ENCODE data around the gene MAP3K7.
"Not testable (repeated sequence)": the region's sequence is repeated elsewhere in the genome, so short reads cannot be mapped to it uniquely, and the experiment has no call there.

MAP3K7 gene

DNA sequence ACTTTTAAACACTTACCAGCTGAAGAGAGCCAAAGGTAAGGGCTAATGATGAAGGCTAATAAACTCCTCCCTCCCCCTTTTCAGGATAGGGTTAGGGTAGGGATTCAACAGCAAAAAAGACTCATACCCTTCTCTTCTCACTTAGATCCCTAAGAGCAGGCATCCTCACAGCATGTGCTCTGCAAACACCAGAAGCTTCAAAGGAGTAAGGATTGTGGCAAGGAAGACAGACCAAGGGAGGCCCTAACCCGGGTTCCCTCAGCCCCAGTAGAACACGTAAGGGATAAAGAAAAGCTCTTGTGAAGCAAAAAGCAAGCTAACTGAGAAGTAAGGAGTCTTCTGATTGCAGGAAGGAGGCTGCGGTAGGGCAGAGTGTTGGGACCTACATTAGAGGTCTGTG is 11.6 kb downstream of the MAP3K7 start:
- DNase-seq: no peak

DNA sequence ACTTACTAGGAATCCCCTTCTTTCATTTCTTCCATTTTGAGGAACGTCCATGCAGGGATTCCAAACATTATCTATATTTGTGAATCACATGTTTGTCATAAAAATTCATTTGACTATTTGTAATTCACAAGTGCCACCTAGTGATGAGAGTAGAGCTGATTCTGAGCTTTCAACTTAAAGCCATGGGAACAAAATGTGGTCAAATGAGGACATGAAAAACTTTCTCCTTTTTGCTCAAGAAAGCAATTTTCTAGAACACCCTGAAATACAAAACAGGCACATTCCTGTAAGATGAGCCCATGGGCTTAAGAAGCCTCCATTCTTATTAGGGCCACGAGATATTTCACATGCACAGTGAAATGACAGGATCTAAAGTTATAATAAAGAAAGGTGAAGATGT is 12.3 kb downstream of the MAP3K7 start:
- DNase-seq: no peak

DNA sequence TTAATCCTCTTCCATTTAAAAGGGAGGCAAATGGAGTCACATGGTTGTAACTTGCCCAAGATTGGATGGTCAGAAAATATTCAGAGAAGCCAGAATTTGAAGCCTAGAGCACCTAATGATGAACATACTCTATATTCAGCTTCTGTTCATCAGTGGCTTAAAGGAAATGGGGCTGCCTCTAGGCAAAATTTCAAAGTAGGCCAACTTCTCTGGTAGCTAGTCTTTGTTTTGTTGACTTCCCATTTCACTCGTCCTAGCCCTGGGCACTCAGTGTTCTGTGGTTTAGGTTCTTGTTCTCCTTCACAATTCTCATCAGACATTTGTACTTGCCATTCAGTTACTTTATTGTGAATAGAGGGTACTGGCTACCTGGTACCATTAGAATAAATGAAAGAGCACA is 13.2 kb downstream of the MAP3K7 start:
- no peak for DNase-seq

DNA sequence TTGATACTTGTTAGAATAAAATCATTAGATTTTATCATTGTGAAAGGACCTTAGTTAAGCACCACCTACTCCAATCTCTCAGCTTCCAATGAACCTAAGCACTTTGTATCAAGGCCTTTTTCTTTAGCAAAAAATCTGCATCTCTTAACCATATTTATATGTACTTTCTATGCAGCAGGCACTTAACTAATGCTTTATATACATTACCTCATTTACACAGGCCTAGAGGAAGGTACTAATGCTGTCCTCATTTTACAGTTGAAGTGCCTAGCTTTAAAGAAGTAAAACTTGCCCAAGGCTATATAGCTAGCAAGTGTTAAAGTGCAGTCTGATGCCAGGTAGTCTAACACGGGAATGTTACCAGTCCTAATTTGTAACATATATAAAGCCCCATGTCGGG is 14.0 kb downstream of the MAP3K7 start:
- no peak for DNase-seq

DNA sequence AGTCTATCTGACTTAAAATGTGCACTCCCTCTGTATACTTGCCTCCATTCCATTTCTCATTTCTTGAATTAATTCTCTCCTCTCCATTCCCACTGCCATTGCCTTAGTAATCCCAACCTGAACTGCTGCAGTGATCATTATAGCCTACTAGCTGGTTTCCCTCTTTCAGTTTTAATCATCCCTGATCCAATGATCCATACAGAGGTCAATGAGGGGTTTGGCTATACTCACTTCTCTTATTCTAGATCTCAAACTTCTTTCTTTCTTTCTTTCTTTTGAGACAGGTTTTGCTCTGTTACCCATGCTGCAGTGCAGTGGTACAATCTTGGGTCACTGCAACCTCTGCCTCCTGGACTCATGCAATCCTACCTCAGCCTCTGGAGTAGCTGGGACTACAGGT is 17.6 kb downstream of the MAP3K7 start:
- no peak for DNase-seq

DNA sequence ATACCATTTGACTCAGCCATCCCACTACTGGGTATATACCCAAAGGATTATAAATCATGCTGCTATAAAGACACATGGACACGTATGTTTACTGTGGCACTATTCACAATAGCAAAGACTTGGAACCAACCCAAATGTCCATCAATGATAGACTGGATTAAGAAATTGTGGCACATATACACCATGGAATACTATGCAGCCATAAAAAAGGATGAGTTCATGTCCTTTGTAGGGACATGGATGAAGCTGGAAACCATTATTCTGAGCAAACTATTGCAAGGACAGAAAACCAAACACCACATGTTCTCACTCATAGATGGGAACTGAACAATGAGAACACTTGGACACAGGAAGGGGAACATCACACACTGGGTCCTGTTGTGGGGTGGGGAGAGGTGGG is 19.2 kb downstream of the MAP3K7 start:
- not testable (repeated sequence) for DNase-seq

DNA sequence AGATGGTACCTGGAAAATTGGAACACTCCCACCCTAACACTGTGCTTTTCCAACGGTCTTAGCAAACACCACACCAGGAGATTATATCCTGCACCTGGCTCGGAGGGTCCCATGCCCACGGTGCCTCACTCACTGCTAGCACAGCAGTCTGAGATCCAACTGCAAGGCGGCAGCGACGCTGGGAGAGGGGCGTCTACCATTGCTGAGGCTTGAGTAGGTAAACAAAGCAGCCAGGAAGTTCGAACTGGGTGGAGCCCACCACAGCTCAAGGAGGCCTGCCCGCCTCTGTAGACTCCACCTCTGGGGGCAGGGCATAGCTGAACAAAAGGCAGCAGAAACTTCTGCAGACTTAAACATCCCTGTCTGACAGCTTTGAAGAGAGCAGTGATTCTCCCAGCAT is 24.5 kb downstream of the MAP3K7 start:
- not testable (repeated sequence) for DNase-seq

DNA sequence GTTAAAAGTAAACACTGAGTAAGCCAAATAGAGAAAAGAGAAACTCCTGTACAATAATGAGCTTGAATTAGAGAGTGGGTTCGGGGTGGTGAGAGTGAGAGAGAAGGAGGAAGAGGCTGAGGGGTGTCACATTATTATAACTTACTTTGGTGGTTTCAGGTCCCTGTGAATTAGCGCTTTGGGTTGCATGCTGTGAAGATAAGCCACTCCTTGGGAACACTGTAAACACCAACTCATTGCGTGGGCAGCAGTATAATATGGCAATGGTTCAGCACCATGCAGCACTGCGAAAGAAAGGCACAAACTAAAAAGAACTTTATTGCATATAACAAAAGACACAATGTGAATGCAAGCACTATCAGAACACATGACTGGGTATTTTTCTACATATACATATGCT is 26.9 kb downstream of the MAP3K7 start:
- no peak for DNase-seq

DNA sequence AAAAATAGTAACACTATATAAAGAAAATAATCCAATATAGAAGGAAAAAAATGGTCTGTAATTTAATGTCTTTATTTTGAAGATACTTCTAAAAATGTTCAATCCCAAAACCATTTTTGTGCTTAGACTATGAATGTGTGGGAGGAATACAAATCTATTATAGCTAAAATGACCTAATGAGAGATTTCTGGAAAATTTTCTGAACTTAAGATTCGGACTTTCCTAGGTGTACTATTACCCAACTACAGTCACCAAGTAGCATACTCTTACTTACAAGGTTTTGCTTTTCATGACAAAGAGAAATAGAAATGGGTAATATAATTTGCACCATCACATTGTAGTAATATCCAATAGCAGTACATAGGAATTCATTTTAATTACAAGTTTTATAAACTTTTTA is 29.9 kb downstream of the MAP3K7 start:
- DNase-seq: no peak

DNA sequence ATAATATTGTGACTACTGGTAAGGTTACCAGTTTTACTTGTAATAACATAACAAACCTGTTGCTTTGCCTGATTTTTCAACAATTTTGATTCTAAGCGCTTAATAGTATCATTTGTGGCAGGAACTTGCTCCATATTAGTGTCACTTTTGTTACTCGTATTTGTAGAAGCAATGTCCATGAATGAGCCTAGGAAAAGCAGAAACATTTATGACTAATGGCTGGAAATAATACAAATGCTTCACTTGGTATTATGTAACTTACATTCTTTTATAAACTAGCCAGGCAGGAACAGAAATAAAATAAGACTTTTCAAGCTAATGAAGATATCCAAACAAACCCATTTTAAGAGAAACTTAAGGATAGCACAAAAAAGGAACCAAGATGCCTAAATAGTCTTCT is 38.9 kb downstream of the MAP3K7 start:
- DNase-seq: no peak

DNA sequence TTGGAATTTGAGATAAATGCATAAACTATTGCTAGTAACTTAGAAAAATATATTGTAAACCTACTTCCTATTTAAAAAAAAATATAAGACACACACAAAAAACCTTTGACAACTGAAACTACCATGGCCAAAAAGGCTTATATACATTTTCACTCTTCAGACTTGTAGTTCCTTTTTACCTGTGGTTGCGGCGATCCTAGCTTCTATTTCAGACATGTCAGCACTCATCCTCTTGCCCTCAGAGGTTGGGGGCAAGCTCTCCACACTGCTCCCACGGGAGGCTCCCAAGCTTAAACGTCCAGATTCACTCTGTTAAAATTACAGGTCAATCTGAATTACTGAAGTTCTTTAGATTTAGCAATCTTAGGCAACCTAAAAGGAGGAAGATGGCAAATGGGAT is 39.8 kb downstream of the MAP3K7 start:
- no peak for DNase-seq

DNA sequence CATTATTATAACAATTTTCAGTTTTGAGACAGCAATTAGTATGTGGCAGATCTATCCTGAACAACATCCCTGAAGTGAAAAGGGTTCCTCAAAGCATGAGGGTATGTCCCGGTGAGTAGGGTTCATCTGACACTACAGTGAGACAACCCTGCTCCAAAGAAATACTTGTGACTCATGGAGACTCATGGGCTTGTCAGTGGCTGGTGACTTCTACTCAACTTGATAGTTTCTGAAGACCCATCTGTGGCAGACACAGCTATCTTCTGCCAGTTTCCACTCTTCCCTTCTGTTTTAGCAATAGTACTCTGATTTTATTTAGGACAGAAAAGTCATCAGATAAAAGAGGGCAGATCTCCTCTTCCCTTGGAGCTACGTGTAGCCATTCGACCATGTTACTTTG is 41.4 kb downstream of the MAP3K7 start:
- DNase-seq: no peak

DNA sequence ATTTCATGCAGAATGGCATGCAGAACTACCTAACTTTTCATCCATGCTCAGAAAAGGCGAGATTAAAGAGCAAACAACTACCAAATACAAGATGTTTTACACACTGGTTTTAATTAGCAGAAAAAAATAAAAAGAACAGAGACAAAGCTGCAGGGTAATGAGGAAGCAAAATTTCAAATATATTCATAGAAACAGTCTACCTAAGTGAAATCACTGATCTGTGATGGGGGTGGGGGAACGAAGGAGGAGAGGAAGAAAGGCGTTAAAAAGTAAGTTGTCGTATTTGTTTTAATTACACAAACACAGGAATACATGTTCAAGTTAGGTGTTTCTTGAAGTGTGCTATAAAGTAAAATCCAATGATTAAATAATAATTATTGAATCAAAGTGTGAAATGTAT is 42.1 kb downstream of the MAP3K7 start:
- DNase-seq: no peak

DNA sequence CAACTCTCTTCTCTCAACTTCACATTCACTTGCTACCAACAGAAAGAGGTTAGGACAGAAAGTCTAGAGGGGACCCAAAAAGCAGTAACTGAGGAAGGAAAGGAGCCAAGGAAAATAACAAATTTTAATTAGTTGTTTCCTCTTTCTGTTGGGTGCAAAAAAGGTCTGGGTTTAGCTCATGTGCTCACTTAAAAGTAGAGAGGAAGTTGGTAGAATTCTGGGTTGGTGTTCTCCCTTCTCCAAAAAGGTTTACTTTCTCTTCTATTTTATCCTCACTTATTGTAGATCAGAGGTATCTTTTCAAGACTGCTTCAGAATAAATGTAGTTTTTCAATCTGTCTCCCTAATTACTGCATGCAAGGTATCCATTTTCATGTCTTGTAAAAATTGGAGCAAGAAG is 42.8 kb downstream of the MAP3K7 start:
- DNase-seq: no peak

DNA sequence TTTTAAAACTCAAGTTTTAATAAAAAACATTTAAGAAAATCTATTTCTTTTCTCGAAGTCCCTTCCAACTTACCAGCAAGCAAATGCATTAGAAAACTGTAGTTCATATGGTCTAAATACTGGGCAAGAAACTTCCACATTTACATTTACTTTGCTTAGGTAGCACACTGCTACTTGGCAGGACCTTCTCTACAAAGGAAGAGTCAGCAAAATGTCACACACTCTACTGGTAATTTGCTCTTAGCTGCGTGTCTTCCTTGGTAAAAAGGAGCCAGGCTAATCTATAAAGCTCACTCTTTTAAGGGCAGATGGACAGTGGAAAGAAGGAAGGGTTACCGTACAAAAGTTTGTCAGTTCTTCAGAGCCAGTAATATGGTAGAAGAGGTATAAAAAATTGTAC is 45.7 kb downstream of the MAP3K7 start:
- no peak for DNase-seq

DNA sequence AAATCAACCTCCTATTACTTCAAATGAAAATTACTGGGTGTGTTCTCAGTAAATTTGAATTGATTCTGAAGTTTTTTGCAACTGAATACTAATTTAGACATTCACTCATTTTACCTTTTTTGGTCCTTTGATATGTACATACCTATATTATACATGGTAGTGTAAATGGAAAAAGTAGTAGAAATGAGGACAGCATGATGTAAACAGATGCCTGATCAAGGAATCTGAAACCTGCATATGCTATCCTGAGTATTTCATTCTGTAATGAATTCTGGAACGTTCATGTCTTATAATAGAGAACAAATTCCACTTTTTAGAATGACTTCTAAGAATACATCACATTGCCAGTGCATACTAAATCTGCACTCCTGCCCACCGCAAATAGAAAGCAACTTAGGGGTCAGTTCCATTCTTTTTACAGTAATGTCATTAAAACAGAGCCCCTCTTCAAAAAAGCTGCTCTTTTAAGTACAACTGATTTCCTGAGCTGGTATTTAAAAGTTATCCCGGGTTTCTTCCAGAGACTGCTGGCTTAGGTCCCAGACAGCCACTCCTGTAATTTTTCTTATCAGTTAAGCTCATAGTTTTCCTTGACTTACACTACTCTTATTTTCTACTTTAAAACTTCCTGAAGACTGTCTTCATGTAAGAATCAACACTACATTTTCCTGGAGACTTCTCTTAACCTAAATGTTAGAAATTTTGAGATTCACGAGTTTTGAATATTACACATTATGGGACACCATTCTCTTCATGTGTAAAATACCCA is 48.4 kb downstream of the MAP3K7 start:
- DNase-seq: no peak

DNA sequence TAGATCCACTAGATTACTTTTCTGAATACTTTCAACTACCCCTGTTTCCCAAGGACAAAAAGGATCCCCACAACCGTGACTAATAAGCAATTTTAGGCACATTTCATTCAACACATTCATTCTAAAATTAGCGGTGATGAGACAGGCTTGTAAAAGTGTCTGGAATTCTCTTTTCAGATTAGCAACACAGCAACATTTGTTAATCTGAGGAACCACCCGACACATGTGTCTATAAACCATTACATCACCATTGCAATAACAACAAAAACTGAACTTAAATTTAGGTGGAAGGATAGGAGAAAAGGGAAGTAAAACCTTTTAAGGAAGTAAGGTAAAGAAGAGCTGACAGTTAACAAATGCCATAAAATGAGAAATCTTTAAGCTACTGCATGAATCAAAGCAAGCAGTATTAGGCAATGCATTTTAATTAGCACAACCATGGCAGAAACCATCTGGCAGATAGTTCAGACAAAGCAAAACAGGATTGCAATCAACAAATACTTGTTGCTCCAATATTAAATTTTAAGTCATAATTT is 49.1 kb downstream of the MAP3K7 start:
- no peak for DNase-seq

DNA sequence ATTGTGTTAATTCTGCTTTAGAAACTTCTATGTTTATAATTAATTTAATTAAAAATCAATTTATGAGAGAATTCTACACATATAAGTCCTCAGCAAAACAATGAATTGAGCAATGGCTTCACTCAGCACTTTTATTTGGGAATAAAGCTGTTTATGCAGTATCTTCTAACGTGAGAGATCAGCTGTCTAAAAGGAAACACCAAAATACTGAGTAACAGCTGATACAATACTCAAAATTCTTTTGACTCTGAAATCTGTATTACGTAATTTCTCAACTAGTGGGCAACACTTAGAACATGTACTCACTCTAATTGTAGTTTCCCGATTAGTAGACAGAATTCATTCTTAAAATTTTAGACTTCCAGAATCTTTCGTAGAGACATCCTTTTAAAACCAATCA is 49.8 kb downstream of the MAP3K7 start:
- DNase-seq: no peak

DNA sequence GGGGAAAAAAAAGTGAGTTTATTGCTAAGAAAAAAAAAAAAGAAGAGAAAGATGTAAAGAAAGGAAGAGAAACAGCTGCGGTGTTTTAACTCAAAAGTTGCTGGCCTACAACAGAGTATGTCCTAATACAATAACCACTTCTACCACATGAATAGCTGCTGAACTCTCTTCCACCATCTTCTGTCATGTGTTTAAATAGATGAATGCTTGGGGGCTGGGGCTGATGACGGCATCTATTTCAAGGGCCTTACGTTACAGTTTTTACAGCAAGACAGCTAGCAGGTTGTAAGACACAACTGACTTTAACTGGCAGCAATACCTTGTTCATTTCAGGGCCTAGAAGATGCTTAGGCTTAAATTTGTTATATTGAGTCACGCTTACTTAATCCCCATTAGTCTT is 50.4 kb downstream of the MAP3K7 start:
- DNase-seq: no peak

DNA sequence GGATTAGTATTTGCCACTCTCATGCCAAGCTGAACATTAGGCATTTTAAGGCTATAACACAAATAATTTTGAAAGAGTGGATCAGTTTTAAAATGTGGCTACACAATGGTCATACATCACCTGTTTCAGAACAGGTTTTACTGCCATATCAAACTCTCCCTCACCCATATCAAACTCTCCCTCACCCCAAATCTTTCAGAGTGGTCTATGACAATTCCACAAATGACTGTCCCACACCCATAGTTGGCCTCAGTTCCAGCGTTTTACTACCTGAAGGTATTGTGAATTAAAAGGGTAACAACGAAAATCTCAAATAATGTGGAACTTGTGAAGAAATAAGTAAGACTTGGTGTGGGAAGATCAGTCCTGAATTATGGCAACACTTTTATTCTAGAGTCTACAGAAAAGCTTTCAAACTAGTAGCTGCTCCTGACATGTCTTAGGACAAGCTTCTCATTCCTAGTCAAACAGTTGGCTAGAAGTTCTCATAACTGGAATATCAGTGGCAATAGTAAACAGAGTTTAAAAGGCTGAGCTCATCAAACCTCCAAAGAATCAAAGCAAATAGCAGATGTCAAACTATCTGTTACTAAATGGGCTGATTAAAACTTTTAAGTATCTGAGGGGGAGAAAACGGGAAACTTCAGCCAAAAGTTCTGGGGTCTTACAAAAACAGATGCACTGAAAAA is 52.4 kb downstream of the MAP3K7 start:
- no peak for DNase-seq

DNA sequence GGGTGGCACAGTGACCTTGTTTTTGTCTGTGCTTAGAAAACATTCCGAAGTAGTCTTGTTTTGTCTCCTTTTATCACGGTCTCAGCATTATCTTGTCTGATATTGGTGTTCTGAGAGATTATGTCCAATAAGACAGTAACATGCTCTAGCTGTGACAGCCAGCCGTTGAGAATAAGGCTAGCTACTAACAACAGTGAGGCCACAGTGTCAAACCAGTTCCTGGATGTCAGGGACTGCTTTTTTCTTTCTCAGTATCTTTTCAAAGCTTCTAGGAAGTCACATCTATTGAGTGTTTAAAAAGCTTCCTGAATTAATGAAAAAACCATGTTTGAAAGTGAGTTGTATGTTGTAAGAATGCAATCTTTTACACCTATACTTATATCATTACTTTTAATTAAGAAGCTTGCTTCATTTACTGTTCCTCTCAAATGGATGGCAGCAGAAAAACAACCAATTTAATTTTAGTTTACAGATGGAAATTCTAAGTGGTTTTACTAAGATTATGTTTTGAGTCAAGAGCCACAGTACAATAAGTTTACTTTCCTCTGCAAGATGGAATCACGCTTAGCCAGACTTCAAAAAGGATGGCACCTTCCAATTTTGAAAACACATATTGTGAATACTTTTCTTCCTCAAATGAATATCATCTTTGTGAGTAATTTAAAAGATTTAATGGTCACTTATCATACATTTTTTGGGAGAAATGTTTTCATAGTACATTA is 53.1 kb downstream of the MAP3K7 start:
- no peak for DNase-seq

DNA sequence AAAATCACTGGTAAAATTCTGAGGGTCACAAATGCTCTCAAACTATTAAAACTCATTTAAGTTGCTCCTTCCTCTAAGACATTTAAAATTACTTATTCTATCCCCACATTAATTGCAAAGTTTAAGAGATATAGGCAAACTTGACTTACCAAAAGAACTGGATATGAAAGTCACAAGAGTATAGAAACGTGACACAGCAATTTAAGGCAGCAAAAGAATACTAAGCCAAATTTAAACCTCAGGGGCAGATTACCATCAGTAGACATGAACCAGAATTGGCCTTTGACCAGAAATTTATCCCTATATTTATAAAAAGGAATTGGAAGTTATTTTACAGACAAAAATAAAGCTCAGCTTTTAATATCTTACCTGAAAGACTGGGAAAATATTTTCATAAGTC is 56.0 kb downstream of the MAP3K7 start:
- no peak for DNase-seq

DNA sequence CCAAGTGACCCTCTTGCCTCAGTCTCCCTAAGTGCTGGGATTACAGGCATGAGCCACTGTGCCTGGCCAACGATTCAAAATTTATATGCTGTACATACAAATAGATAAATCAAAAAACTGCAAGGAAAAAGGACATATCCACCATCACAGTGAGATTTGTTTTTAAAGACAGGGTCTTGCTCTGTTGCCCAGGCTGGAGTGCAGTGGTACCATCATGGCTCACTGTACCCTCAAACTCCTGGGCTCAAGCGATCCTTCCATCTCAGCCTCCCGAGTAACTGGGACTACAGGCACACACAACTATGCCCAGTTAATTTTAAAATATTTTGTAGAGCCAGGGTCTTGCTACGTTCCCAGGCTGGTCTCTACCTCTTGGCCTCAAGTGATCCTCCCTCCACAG is 61.5 kb downstream of the MAP3K7 start:
- DNase-seq: no peak

DNA sequence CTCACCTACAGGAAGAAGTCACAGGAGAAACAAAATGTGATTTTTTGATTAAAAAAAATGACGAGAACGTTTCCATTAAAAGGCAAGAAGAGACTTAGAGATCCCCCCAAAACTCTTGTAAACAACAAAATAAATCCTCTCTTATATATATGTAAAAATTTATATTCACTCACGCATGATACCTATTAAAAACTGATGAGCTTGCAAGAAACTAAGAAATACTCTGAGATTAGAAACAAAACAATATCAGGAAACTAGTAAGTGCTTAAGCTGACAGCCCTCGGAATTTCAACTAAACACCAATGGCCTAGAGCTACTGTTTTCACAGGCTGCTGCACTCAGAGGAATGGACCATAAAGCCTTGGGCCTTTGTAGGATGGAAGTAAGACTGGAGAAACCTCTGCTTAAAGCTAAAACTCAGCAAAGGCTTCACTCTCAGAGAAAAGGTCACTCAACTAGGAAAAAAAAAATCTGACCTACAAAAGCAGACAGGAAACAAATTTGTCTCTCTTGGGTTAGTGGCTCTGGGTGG is 63.0 kb downstream of the MAP3K7 start:
- no peak for DNase-seq

Measured in NK-92 treated with Interleukin-12 subunit alpha and Interleukin-12 subunit beta, amount 100 ng/mL, for 24 hours (cell line).